D341Med (cell line): ENCODE measurements around the gene BDH1.
"Not testable (repeated sequence)": the region's sequence is repeated elsewhere in the genome, so short reads cannot be mapped to it uniquely, and the experiment has no call there.

Experiments used
- DNase-seq: peaks from one replicate; pipeline ENCODE4 v3.0.0; 2012; ENCODE audit warnings: low spot score

The BDH1 gene

GRCh38 chr3:197555281-197556261, at the start of gene BDH1:
TSS of gene BDH1 (minus strand) at chr3:197555968. CDS start at chr3:197546443, 9,525 bp downstream.
- peak; percentile 88 for DNase-seq

- no peak for DNase-seq
These were observed 47.7 kb upstream of the BDH1 start for GRCh38 chr3:197603317-197603933.

- DNase-seq: not testable (repeated sequence)
These were observed 46.6 kb upstream of the BDH1 start for GRCh38 chr3:197602351-197602750.

DNA sequence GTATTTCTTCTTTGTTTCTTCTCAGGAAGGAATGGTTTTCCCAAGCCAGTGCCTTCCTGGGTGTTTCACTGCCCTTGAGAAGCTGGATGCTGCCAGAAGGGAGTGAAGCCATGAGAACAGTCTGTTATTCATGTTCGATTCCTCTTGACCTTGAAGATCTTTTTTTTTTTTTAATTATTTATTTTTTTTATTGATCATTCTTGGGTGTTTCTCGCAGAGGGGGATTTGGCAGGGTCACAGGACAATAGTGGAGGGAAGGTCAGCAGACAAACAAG, 45.7 kb upstream of the BDH1 start:
- DNase-seq: not testable (repeated sequence)

- no peak for DNase-seq
These were observed 45.2 kb upstream of the BDH1 start for GRCh38 chr3:197600796-197601565.

GRCh38 chr3:197599089-197599765, 43.5 kb upstream of the BDH1 start:
- DNase-seq: peak; percentile 88

GRCh38 chr3:197598404-197598980, 42.7 kb upstream of the BDH1 start:
- no peak for DNase-seq

- DNase-seq: no peak
These were observed 41.6 kb upstream of the BDH1 start for GRCh38 chr3:197597335-197597734.

GRCh38 chr3:197595470-197596185, 39.9 kb upstream of the BDH1 start:
- DNase-seq: no peak

DNA sequence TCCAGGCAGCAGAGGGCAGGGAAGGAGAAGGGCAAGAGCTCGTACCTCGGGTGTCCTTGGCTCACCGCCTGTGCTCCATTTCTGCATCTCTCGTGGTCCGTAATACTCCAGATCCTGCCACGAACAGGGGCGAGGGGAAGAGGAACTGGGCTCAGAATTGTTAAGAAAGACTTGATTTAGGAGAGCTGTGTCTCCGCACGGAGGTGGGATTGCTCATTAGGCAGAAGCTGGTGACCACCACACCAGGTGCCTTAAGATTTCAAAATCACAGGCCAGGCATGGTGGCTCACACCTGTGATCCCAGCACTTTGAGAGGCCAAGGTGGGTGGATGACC, 37.2 kb upstream of the BDH1 start:
- DNase-seq: no peak

DNA sequence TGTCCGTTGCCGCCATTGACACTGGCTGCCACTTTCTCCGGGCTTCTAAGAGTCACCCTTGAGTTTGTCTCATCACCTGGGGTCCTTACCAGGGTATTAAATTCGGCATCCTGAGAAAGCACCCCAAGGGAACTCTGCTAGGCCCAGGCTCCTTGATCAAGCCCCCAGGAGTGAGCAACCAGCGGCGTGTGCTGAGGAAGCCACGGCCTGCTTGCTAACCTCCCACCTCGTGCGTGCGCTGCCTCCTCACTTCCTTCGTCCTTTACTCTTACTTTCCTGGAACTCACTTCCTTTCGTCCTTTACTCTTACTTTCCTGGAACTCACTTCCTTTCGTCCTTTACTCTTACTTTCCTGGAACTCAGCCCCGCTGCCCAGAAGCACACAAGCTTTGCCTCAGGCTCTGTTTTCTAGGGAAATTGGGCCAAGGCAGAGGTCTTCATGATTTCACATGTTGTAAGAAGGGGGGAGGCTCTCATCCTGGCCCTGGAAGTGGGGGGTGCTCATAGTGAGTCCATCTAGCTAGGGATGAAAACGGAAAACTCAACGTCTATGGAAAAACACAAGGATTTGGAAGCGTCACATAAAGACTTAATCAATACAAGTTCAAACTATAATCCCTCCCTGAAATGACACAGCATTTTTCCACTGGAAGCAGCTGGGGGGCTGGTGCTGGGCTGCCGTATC, 36.7 kb upstream of the BDH1 start:
- no peak for DNase-seq

DNA sequence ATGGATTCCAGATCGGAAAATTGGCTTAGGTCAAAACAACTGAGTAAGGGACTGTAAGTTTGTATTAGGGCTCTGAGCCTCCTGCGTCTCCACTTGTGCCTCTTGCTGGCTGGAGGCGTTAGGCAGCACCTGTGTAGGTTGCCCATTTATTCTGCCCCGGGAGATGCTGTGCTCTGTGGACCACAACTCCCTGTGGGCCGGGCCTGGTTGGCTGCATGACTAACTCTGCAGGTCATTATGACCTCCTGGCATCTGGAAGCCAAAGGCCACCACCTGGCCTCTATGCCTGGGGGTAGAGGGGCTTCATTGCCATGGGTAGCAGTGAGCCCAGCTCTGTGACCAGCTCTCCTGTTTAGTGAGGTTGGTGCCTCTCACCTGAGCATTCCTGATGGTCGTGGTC, 36.0 kb upstream of the BDH1 start:
- no peak for DNase-seq

DNA sequence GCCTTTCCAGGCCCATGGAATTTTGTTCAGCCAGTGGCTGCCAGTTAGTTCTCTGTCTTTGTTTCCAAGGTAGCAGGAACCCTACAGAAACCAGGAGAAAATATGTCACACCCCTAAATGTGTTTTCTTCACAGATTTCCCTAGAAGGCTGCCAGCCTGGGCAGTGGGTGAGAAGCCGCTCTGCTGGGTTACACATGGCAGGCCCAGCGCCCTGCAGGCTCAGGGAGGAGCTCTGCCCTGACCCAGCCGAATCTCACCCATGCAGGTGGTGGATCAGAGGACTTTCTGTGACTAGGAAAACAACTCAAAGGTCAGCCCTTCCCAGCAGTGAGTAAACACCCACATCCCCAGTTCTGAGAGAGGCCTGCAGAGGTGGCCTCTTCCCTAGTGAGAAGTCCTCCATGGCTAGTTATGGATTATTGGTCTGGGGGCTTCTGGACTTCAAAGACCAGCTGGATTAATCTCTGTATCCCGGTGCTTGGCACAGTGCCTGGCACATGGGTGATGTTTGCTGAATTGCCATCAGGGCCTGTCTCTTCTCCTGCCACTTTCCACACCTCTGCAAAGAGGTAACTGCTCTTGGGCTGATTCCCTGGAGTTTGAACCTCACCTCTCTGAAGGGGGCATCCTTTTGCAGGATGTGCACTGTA, 34.7 kb upstream of the BDH1 start:
- DNase-seq: no peak

- no peak for DNase-seq
These were observed 33.8 kb upstream of the BDH1 start for GRCh38 chr3:197589545-197589944.

GRCh38 chr3:197586768-197587167, 31.0 kb upstream of the BDH1 start:
- not testable (repeated sequence) for DNase-seq

- no peak for DNase-seq
These were observed 30.4 kb upstream of the BDH1 start for GRCh38 chr3:197586181-197586580.

DNA sequence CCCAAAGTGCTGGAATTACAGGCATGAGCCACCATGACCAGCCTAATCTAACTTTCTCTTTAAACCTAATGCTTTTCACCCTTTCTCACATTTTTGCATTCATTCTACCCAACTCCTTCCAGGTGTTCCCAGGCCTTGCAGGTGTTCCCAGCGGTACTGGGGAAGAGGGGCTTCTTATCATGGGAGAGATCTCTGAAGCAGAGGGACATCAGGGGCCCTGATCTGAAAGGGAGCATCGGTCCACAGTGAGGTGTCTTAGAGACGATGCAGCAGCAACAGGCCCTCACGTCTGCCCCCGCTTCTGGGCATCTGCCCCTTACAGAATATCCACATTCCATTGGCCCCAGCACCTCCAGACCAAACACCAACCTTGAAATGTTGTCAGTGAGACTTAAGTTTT, 29.0 kb upstream of the BDH1 start:
- DNase-seq: no peak

GRCh38 chr3:197583371-197583770, 27.6 kb upstream of the BDH1 start:
- no peak for DNase-seq

GRCh38 chr3:197580253-197580691, 24.5 kb upstream of the BDH1 start:
- no peak for DNase-seq

DNA sequence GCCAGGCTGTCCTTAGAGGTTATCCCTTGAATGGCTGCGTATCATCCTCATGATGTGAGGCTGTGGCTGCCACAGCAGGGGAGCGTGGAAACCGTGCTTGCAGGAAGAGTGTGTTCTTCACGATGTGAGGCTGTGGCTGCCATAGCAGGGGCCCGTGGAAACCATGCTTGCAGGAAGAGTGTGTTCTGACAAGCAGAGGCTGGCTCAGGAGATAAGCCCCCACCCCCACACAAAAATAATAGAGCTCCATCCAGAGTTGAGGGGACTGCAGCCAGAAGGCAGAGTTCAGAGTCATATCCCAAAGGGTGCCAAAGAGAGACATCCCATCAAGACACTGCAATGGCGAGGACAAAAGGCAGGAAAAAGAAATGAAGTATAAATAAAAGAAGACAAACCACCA, 22.6 kb upstream of the BDH1 start:
- DNase-seq: no peak
